Calu3 (cell line): Measurements from ENCODE around the gene KCNJ10. TPM values are rescaled to one million over a fixed set of nuclear protein-coding genes. Genes with fewer than 3 reads are reported as not detected.

Experiments used
- BruUV-seq: library from RNA; stranded (reverse); fragments of 400-500 nt; replicated peaks from 2 replicates; lab custom pipeline; 2021; lab: Mats Ljungman, UMichigan
- CTCF ChIA-PET: fragments of 300-600 bp; sonication (Branson Sonifier 250); formaldehyde crosslinking; loops from one replicate; lab custom pipeline; 2022; ENCODE audit warnings: antibody characterized with exemption; lab: Charles Lee
- DNase-seq: peaks from one replicate; pipeline ENCODE4 v3.0.0; 2022
- H3K27ac Mint-ChIP-seq: one replicate; pipeline ENCODE4 v1.8.0; 2022; ENCODE audit warnings: mixed read lengths; ENCODE audit not compliant: unreplicated experiment
- H3K27me3 Mint-ChIP-seq: one replicate; pipeline ENCODE4 v1.8.0; 2022; ENCODE audit warnings: mixed read lengths; ENCODE audit not compliant: unreplicated experiment
- H3K36me3 Mint-ChIP-seq: one replicate; pipeline ENCODE4 v1.8.0; 2022; ENCODE audit warnings: mild to moderate bottlenecking, moderate library complexity, mixed read lengths; ENCODE audit not compliant: insufficient read depth, unreplicated experiment
- H3K4me1 Mint-ChIP-seq: one replicate; pipeline ENCODE4 v1.8.0; 2022; ENCODE audit warnings: mild to moderate bottlenecking, low read depth, mixed read lengths; ENCODE audit not compliant: unreplicated experiment
- H3K4me3 Mint-ChIP-seq: one replicate; pipeline ENCODE4 v1.8.0; 2022; ENCODE audit warnings: mild to moderate bottlenecking, low read depth, moderate library complexity, mixed read lengths; ENCODE audit not compliant: unreplicated experiment
- H3K9me3 Mint-ChIP-seq: one replicate; pipeline ENCODE4 v1.8.0; 2022; ENCODE audit warnings: low read depth, mixed read lengths; ENCODE audit not compliant: unreplicated experiment
- CTCF ChIP-seq: fragments of 200-600 bp; IDR thresholded peaks from one replicate; pipeline ENCODE4 v1.8.0; 2022; ENCODE audit warnings: antibody characterized with exemption; ENCODE audit not compliant: unreplicated experiment
- intact Hi-C: fragments of 100-400 bp; cut with micrococcal nuclease; formaldehyde crosslinking; loops from one replicate; pipeline ENCODE4 v1.10.0; 2022; ENCODE audit not compliant: unreplicated experiment
- total RNA-seq: library from RNA; stranded (reverse); gene quantifications from 2 replicates; pipeline ENCODE4 v1.2.3, GENCODE V29; 2022

Gene KCNJ10
- total RNA-seq, 1 experiment from 2014 or later, result not detected

- H3K27me3 Mint-ChIP-seq, result peaks cover 37% of the 10 kb centered on the region
- intact Hi-C loops, result no loop called here
- no peaks in the 10 kb centered on the region for H3K36me3 Mint-ChIP-seq
- peaks cover 3% of the 10 kb centered on the region for H3K9me3 Mint-ChIP-seq
- H3K4me1 Mint-ChIP-seq, result peaks cover 28% of the 10 kb centered on the region
- CTCF ChIA-PET, result no interaction called here
- DNase-seq, result no peak
- H3K4me3 Mint-ChIP-seq, result no peak overlapping the region
- no peak for TF ChIP-seq CTCF
- H3K27ac Mint-ChIP-seq, result no peak overlapping the region
- no TSS peak for BruUV-seq
These were observed 107.8 kb downstream of the KCNJ10 start for GRCh38 chr1:159962176-159962575.

- Mint-ChIP-seq H3K4me3 (peak overlapping the region; percentile 42), H3K9me3 (peaks cover 3% of the 10 kb centered on the region), H3K36me3 (no peaks in the 10 kb centered on the region), H3K27me3 (peaks cover 37% of the 10 kb centered on the region), H3K4me1 (peaks cover 28% of the 10 kb centered on the region), H3K27ac (peak overlapping the region; percentile 1)
- CTCF ChIA-PET, result interaction anchor here (0.6 kb wide), 1 partner anchor 45 kb away, joined by 3 read pairs; no protein-coding TSS in a partner anchor
- intact Hi-C loops, result no loop called here
- BruUV-seq, result no TSS peak
- DNase-seq, result no peak
- TF ChIP-seq CTCF, result no peak
These were observed 108.3 kb downstream of the KCNJ10 start for GRCh38 chr1:159961636-159962035.

GRCh38 chr1:159960721-159961381 lies 109.1 kb downstream of the KCNJ10 start:
- intact Hi-C loops, result no loop called here
- H3K27ac Mint-ChIP-seq, result no peak overlapping the region
- TF ChIP-seq CTCF, result no peak
- no peaks in the 10 kb centered on the region for H3K9me3 Mint-ChIP-seq
- H3K36me3 Mint-ChIP-seq, result no peaks in the 10 kb centered on the region
- peaks cover 32% of the 10 kb centered on the region for H3K27me3 Mint-ChIP-seq
- peak; percentile 44 for DNase-seq
- CTCF ChIA-PET, result interaction anchor here (0.6 to 0.7 kb wide), 2 partner anchors 46 to 80 kb away, joined by 3 read pairs; no protein-coding TSS in a partner anchor
- no TSS peak for BruUV-seq
- H3K4me1 Mint-ChIP-seq, result peaks cover 28% of the 10 kb centered on the region
- H3K4me3 Mint-ChIP-seq, result peak overlapping the region; percentile 42

GRCh38 chr1:159959451-159959850 lies 110.5 kb downstream of the KCNJ10 start:
- H3K27ac Mint-ChIP-seq, result peak overlapping the region; percentile 19
- no peaks in the 10 kb centered on the region for H3K36me3 Mint-ChIP-seq
- H3K4me3 Mint-ChIP-seq, result peak overlapping the region; percentile 2
- peaks cover 28% of the 10 kb centered on the region for H3K4me1 Mint-ChIP-seq
- H3K9me3 Mint-ChIP-seq, result no peaks in the 10 kb centered on the region
- peaks cover 40% of the 10 kb centered on the region for H3K27me3 Mint-ChIP-seq
- intact Hi-C loops, result no loop called here
- DNase-seq, result peak; percentile 30
- no TSS peak for BruUV-seq
- CTCF ChIA-PET, result interaction anchor here (0.9 to 1.9 kb wide), 2 partner anchors 26 to 48 kb away, joined by 3 to 6 read pairs; no protein-coding TSS in a partner anchor
- TF ChIP-seq CTCF, result no peak
